ENCODE measurements around the gene MPZL3. TPM values are rescaled to one million over a fixed set of nuclear protein-coding genes. Genes with fewer than 3 reads are reported as not detected.

Gene MPZL3
- total RNA-seq, 3 donors from 2014 or later: 52.7 to 72.0 (median 56.4) TPM

DNA sequence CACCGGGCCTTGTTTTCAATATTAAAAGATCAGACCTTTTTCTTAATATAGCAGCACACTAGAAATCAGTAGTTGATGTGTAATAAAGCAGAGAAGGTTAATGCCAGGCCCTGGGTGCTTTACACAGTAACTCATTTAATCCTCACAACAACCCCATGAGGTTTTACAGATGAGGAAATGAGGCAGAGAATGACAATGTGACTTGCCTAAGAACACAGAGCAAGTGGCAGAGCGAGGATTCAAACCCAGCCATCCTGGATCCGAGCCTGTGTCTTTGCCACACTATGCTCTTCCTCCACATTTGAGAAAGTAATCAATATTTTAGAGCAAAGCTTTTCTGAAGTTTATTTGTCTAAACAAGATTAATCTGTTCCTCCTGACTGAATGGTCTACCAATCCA, 34.6 kb downstream of the MPZL3 start:
- DNase-seq: no peak
- Mint-ChIP-seq H3K36me3 (ENCODE audit: insufficient read depth) (peaks cover 30% of the 10 kb centered on the region), H3K27me3 (ENCODE audit: low read depth) (no peaks in the 10 kb centered on the region), H3K4me3 (peak overlapping the region; percentile 81), H3K9me3 (no peaks in the 10 kb centered on the region), H3K4me1 (ENCODE audit: low read depth) (peaks cover 96% of the 10 kb centered on the region)
- ATAC-seq: peak; percentile 69 to 71

GRCh38 chr11:118216621-118217481, 35.3 kb downstream of the MPZL3 start:
- Mint-ChIP-seq H3K4me1 (ENCODE audit: low read depth) (peaks cover 97% of the 10 kb centered on the region), H3K4me3 (peak overlapping the region; percentile 81), H3K9me3 (no peaks in the 10 kb centered on the region), H3K27me3 (ENCODE audit: low read depth) (no peaks in the 10 kb centered on the region), H3K36me3 (ENCODE audit: insufficient read depth) (peaks cover 35% of the 10 kb centered on the region)
- DNase-seq (peak; percentile 54), ATAC-seq (peak; percentile 81 to 83)

DNA sequence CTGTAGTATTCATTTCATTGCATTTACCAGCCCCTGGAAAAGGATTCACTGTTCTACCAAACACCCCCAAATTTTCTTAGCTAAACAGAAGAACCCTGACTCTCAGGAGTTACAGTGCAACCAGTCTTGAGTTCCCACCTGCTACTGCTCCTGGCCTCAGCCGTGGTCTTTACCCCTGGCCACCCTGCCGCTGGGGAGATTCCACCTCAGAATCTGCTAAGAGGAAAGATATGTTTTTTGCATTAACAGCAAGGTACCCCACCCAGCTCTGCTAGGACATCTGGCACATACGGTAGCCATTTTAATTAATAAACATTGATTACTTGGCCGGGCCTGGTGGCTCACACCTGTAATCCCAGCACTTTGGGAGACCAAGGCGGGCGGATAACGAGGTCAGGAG, 36.4 kb downstream of the MPZL3 start:
- Mint-ChIP-seq H3K4me3 (peak overlapping the region; percentile 81), H3K36me3 (ENCODE audit: insufficient read depth) (peaks cover 38% of the 10 kb centered on the region), H3K9me3 (no peaks in the 10 kb centered on the region), H3K4me1 (ENCODE audit: low read depth) (peaks cover 90% of the 10 kb centered on the region), H3K27me3 (ENCODE audit: low read depth) (no peaks in the 10 kb centered on the region)
- ATAC-seq: no peak
- DNase-seq: no peak

DNA sequence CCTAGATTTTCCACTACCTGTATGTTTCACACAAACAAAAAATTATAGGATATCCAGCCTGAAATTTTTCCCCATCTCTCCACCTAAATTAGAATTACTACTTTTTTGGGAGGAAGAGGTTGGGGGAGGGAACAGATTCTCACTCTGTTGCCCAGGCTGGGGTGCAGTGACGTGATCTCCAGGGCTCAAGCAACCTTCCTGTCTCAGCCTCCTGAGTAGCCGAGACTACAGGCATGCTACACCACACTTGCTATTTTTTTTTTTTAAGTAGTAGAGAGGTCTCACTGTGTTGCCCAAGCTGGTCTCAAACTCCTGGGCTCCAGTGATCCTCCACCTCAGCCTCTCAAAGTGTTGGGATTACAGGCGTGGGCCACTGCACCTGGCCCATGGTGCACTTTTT, 36.9 kb downstream of the MPZL3 start:
- Mint-ChIP-seq H3K36me3 (ENCODE audit: insufficient read depth) (peaks cover 43% of the 10 kb centered on the region), H3K9me3 (no peaks in the 10 kb centered on the region)
- no peak for DNase-seq

DNA sequence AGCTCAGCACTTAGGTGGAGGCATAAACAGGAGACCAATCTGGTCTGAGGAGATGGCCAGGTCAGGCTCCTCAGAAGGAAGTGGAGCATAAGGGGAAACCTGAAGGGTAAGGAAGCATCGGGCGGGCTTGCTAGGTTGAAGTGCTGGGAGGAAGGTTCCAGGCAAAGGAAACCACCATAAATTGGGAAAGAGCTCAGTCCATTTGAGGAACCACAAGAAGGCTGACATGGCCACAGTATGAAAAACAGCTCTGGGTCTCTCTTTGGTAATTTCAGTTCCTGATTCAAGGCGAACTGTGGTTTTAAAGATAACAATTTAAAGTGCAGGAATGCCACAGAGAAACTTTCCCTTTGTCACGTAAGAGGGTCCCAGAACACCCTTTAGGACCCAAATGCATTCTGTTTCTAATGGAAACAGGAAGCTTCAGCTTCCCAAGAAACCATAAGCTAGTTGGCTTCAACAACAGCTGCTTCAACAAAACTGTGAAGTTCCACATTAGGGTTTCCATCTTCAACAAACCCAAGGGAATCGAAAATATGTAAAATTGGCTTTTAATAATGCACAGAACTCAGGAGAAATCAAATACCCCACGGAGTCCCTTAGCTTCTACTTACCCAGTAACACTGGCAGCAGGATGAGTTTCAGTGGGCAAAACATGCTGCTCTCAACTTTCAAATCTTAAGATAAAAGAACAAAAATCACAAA, 37.8 kb downstream of the MPZL3 start:
- Mint-ChIP-seq H3K4me3 (peak overlapping the region; percentile 81), H3K36me3 (ENCODE audit: insufficient read depth) (peaks cover 42% of the 10 kb centered on the region), H3K4me1 (ENCODE audit: low read depth) (peaks cover 79% of the 10 kb centered on the region), H3K27me3 (ENCODE audit: low read depth) (no peaks in the 10 kb centered on the region), H3K9me3 (no peaks in the 10 kb centered on the region)
- ATAC-seq: no peak
- no peak for DNase-seq

More for the DNA sequence above, 36.9 kb downstream of the MPZL3 start:
- Mint-ChIP-seq H3K4me3 (peak overlapping the region; percentile 81), H3K27me3 (ENCODE audit: low read depth) (no peaks in the 10 kb centered on the region), H3K4me1 (ENCODE audit: low read depth) (peaks cover 85% of the 10 kb centered on the region)
- no peak for ATAC-seq

DNA sequence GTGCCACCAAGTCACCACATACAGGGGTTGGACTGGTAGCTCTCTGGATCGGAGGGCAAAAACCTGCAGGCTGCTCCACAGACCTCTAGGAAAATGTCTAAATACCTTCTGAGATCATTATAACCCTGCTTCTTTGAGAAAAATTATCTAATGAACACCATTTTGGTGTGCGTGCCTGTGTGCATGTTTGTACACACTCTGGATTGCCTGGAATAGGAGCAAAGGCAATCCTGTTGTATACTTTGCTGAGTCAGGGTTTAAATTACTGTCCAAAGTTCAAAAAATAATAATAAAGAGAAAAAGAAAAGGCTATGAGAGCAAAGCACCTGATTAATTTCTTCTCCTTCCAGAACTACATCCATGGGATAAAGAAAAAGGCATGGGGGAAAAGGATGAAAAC, 38.4 kb downstream of the MPZL3 start:
- Mint-ChIP-seq H3K4me3 (peak overlapping the region; percentile 81), H3K36me3 (ENCODE audit: insufficient read depth) (peaks cover 44% of the 10 kb centered on the region), H3K4me1 (ENCODE audit: low read depth) (peaks cover 79% of the 10 kb centered on the region), H3K27me3 (ENCODE audit: low read depth) (no peaks in the 10 kb centered on the region), H3K9me3 (no peaks in the 10 kb centered on the region)
- DNase-seq (no peak), ATAC-seq (no peak)

DNA sequence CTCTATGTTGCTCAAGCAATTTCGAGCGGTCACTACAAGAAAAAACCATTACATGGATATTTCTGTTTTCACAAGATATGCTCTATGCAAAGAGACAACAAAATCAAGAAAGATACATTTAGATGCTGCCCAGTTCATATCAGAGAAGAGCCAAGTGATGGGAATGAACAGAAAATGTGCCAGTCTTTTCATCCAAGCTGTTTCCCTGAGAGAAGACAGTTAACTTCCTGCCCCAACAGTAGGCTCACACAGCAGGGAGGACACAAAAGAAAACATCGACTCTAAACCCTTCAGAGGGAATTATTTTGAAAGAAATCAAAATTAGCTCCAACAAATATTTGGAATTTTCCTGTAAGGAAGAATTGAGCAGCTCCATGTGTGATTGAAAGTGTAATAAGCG, 39.0 kb downstream of the MPZL3 start:
- Mint-ChIP-seq H3K9me3 (no peaks in the 10 kb centered on the region), H3K36me3 (ENCODE audit: insufficient read depth) (peaks cover 46% of the 10 kb centered on the region), H3K27me3 (ENCODE audit: low read depth) (no peaks in the 10 kb centered on the region), H3K4me3 (peak overlapping the region; percentile 57), H3K4me1 (ENCODE audit: low read depth) (peaks cover 75% of the 10 kb centered on the region)
- no peak for ATAC-seq
- no peak for DNase-seq

DNA sequence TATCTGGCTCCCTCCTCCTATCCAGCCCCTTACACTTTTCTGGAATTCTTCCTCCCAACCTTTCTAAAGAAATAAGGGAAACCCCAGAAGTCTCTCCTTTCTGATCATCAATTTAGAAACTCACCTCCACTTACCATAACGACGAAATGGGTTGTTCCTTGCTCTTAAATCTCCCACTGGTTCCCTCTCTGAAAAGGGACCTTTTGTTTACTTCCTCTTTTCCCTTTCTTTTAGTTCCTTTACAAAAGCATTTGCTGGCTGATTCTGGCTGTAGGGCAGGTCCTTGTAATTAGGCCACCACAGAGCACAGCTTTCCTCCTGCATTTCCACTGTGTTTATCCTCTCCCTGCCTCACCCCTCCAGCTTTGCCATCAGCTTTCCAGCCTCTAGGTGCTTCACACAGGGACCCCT, 39.4 kb downstream of the MPZL3 start:
- Mint-ChIP-seq H3K9me3 (no peaks in the 10 kb centered on the region), H3K4me1 (ENCODE audit: low read depth) (peaks cover 75% of the 10 kb centered on the region), H3K27me3 (ENCODE audit: low read depth) (no peaks in the 10 kb centered on the region), H3K36me3 (ENCODE audit: insufficient read depth) (peaks cover 50% of the 10 kb centered on the region), H3K4me3 (peak overlapping the region; percentile 57)
- no peak for DNase-seq
- ATAC-seq: no peak

- no peaks in the 10 kb centered on the region for H3K9me3 Mint-ChIP-seq
- H3K4me1 Mint-ChIP-seq (ENCODE audit: low read depth): peaks cover 72% of the 10 kb centered on the region
- no peak overlapping the region for H3K4me3 Mint-ChIP-seq
- DNase-seq (no peak), ATAC-seq (no peak)
- no peaks in the 10 kb centered on the region for H3K27me3 Mint-ChIP-seq (ENCODE audit: low read depth)
- peaks cover 52% of the 10 kb centered on the region for H3K36me3 Mint-ChIP-seq (ENCODE audit: insufficient read depth)
Measured at GRCh38 chr11:118212131-118212725, 39.9 kb downstream of the MPZL3 start.

DNA sequence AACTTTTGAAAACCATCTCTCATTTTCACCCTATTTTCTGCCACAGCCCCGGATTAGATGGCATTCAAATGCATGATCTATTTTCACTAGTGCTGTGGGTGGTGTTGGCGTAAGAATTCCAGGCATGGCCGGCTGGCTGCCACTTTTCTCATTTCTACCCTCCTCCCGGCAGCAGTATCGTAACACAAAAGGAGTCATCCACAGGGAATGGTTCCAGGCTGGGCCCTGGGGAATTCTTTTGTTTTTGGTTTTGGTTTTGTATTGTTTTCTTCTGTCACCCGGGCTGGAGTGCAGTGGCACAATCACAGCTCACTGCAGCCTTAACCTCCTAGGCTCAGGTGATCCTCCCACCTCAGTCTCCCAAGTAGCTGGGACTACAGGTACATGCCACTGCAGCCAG, 41.2 kb downstream of the MPZL3 start:
- ATAC-seq (no peak), DNase-seq (no peak)
- Mint-ChIP-seq H3K27me3 (ENCODE audit: low read depth) (no peaks in the 10 kb centered on the region), H3K4me3 (no peak overlapping the region), H3K4me1 (ENCODE audit: low read depth) (peaks cover 62% of the 10 kb centered on the region), H3K9me3 (no peaks in the 10 kb centered on the region), H3K36me3 (ENCODE audit: insufficient read depth) (peaks cover 64% of the 10 kb centered on the region)

DNA sequence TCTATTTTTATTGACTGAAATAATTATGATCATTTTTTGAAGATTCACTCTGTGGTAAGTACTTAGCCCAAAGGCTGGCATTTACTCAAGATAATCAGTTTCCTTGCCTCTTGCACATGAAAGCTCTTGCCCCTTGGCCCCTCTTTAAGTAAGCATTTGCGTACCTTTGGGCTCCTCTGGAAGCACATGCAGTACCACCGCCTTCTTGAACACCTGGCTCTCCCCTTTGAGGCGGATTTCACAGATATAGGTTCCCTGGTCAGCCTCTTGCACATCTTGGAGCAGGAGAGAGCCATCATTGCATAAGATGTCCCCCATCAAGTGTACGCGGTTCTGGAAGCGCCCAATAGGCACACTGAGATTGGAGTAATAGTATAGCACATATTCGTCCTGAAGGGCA, 41.8 kb downstream of the MPZL3 start:
- H3K4me3 Mint-ChIP-seq: no peak overlapping the region
- no peaks in the 10 kb centered on the region for H3K9me3 Mint-ChIP-seq
- DNase-seq (no peak), ATAC-seq (no peak)
- H3K27me3 Mint-ChIP-seq (ENCODE audit: low read depth): no peaks in the 10 kb centered on the region
- H3K4me1 Mint-ChIP-seq (ENCODE audit: low read depth): peaks cover 56% of the 10 kb centered on the region
- H3K36me3 Mint-ChIP-seq (ENCODE audit: insufficient read depth): peaks cover 71% of the 10 kb centered on the region

- Mint-ChIP-seq H3K4me3 (no peak overlapping the region), H3K36me3 (ENCODE audit: insufficient read depth) (peaks cover 71% of the 10 kb centered on the region), H3K4me1 (ENCODE audit: low read depth) (peaks cover 43% of the 10 kb centered on the region), H3K27me3 (ENCODE audit: low read depth) (no peaks in the 10 kb centered on the region), H3K9me3 (no peaks in the 10 kb centered on the region)
- no peak for DNase-seq
- peak; percentile 40 to 52 for ATAC-seq
Measured at GRCh38 chr11:118209033-118209432, 43.1 kb downstream of the MPZL3 start.

DNA sequence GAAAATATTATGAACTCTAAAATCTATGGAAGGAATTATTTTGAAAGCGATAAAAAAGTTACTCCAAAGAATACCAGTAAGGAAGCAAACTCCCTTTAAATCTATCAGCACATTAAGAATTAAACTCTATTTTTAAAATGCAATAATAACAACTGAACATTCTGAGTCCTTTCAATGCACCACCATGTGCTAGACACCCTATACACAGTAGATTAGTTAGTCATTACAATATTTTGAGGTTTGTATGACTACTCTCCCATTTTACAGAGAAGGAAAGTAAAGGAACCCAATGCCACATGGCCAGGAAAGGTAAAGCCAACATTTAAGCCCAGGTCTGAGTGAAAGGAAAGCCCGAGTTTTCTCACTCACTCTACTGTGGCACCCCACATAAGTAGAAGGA, 45.1 kb downstream of the MPZL3 start:
- Mint-ChIP-seq H3K9me3 (no peaks in the 10 kb centered on the region), H3K27me3 (ENCODE audit: low read depth) (no peaks in the 10 kb centered on the region), H3K36me3 (ENCODE audit: insufficient read depth) (peaks cover 54% of the 10 kb centered on the region), H3K4me1 (ENCODE audit: low read depth) (peaks cover 23% of the 10 kb centered on the region), H3K4me3 (no peak overlapping the region)
- peak; percentile 36 to 54 for ATAC-seq
- DNase-seq: no peak

- Mint-ChIP-seq H3K4me3 (peak overlapping the region; percentile 42), H3K4me1 (ENCODE audit: low read depth) (peaks cover 18% of the 10 kb centered on the region), H3K27me3 (ENCODE audit: low read depth) (no peaks in the 10 kb centered on the region), H3K36me3 (ENCODE audit: insufficient read depth) (peaks cover 49% of the 10 kb centered on the region), H3K9me3 (no peaks in the 10 kb centered on the region)
- ATAC-seq: no peak
- DNase-seq: no peak
Measured at GRCh38 chr11:118206391-118207031, 45.7 kb downstream of the MPZL3 start.

Measured in activated T-cell treated with anti-CD3 and anti-CD28 coated beads, Interleukin-2, amount 50 U/mL, for 4 hours (primary cell).